Liver (tissue), 9 donors: Measurements from ENCODE around the gene ENPP1. TPM values are rescaled to one million over a fixed set of nuclear protein-coding genes. Genes with fewer than 3 reads are reported as not detected.
"Not testable (repeated sequence)": the region's sequence is repeated elsewhere in the genome, so short reads cannot be mapped to it uniquely, and the experiment has no call there.

Experiments used
- DNase-seq: peaks from one replicate; pipeline ENCODE4 v3.0.0-alpha.2; 2017; ENCODE audit warnings: low spot score
- H3K27ac ChIP-seq, 2 donors: one replicate each; pipeline ENCODE4 v1.7.0; 2013; ENCODE audit warnings: inconsistent platforms in 2 of 2, low read length in 2 of 2, control low read depth in 1 of 2, low read depth in 1 of 2, mild to moderate bottlenecking in 1 of 2
- H3K27me3 ChIP-seq, 4 donors: one replicate each; pipeline versions ENCODE4 v1.6.1 to v1.7.0; 2013; ENCODE audit warnings: low read length in 3 of 4, inconsistent platforms in 1 of 4, mild to moderate bottlenecking in 1 of 4, moderate library complexity in 1 of 4; ENCODE audit not compliant: control insufficient read depth in 4 of 4, insufficient read depth in 4 of 4
- H3K36me3 ChIP-seq, 4 donors: one replicate each; pipeline versions ENCODE4 v1.6.1 to v1.7.0; 2013; ENCODE audit warnings: low read length in 3 of 4, mild to moderate bottlenecking in 3 of 4, low read depth in 1 of 4, moderate library complexity in 1 of 4; ENCODE audit not compliant: control insufficient read depth in 4 of 4, insufficient read depth in 3 of 4
- H3K4me1 ChIP-seq, 4 donors: one replicate each; pipeline versions ENCODE4 v1.6.1 to v1.7.0; 2013; ENCODE audit warnings: low read length in 3 of 4, mild to moderate bottlenecking in 3 of 4, moderate library complexity in 1 of 4; ENCODE audit not compliant: control insufficient read depth in 4 of 4, insufficient read depth in 4 of 4
- H3K4me3 ChIP-seq, 3 donors: one replicate each; pipeline versions ENCODE4 v1.6.1 to v1.7.0; 2013; ENCODE audit warnings: low read length in 3 of 3, control low read depth in 1 of 3, low read depth in 1 of 3, mild to moderate bottlenecking in 1 of 3
- H3K9ac ChIP-seq, 2 donors: one replicate each; pipeline ENCODE4 v1.7.0; 2013; ENCODE audit warnings: low read length in 2 of 2, mild to moderate bottlenecking in 2 of 2, moderate library complexity in 2 of 2, control low read depth in 1 of 2, low read depth in 1 of 2
- H3K9me3 ChIP-seq, 4 donors: one replicate each; pipeline versions ENCODE4 v1.6.1 to v1.7.0; 2013; ENCODE audit warnings: low read length in 3 of 4; ENCODE audit not compliant: control insufficient read depth in 4 of 4
- ATF3 ChIP-seq: IDR thresholded peaks from 2 replicates; pipeline ENCODE4 v1.6.1; 2016; ENCODE audit warnings: antibody characterized with exemption
- CTCF ChIP-seq: fragments of 150-350 bp; IDR thresholded peaks from 2 replicates; pipeline ENCODE4 v1.5.1; 2017; ENCODE audit warnings: improper control_type of control experiment, low read depth, low read length; ENCODE audit not compliant: missing input control
- GABPA ChIP-seq, 2 donors: IDR thresholded peaks in 1 of 2; conservative IDR thresholded peaks in 1 of 2; 2 replicates each; pipeline ENCODE4 v1.6.1; 2016; ENCODE audit warnings: antibody characterized with exemption in 2 of 2, mild to moderate bottlenecking in 1 of 2, moderate library complexity in 1 of 2
- HNF4G ChIP-seq: IDR thresholded peaks from 2 replicates; pipeline ENCODE4 v1.6.1; 2016; ENCODE audit warnings: antibody characterized with exemption
- MAX ChIP-seq: IDR thresholded peaks from 2 replicates; pipeline ENCODE4 v1.6.1; 2016; ENCODE audit warnings: antibody characterized with exemption
- NR2F2 ChIP-seq: IDR thresholded peaks from 2 replicates; pipeline ENCODE4 v1.6.1; 2016; ENCODE audit warnings: antibody characterized with exemption
- RAD21 ChIP-seq, 2 donors: IDR thresholded peaks; 2 replicates each; pipeline ENCODE4 v1.6.1; 2016; ENCODE audit warnings: antibody characterized with exemption in 2 of 2, mild to moderate bottlenecking in 2 of 2
- REST ChIP-seq: IDR thresholded peaks from 2 replicates; pipeline ENCODE4 v1.6.1; 2016; ENCODE audit warnings: antibody characterized with exemption, mild to moderate bottlenecking
- RXRA ChIP-seq, 2 donors: IDR thresholded peaks; 2 replicates each; pipeline ENCODE4 v1.6.1; 2017 to 2018; ENCODE audit warnings: antibody characterized with exemption in 2 of 2, mild to moderate bottlenecking in 1 of 2
- SP1 ChIP-seq: IDR thresholded peaks from 2 replicates; pipeline ENCODE4 v1.6.1; 2018; ENCODE audit warnings: antibody characterized with exemption, mild to moderate bottlenecking
- TAF1 ChIP-seq: conservative IDR thresholded peaks from 2 replicates; pipeline ENCODE4 v1.6.1; 2016; ENCODE audit warnings: antibody characterized with exemption, mild to moderate bottlenecking
- YY1 ChIP-seq: IDR thresholded peaks from 2 replicates; pipeline ENCODE4 v1.6.1; 2016; ENCODE audit warnings: antibody characterized with exemption, mild to moderate bottlenecking
- WGBS: extraction: QIAGEN DNeasy Blood & Tissue Kit; methylation state at CpG from one replicate; pipeline ENCODE4 v1.1.7; 2013; 5-methylcytosine and 5-hydroxymethylcytosine counted together
- polyA plus RNA-seq, 2 donors: library from polyadenylated mRNA; stranded (reverse) in 1 of 2; unstranded in 1 of 2; fragments of 200-250 nt in 1 of 2; fragments of >200 nt in 1 of 2; fragmentation: Nextera tagmentation in 1 of 2; extraction: Ambion mirVana in 1 of 2; gene quantifications; one replicate each; pipeline versions ENCODE4 v1.2.1 to v1.2.3, GENCODE V29; 2013 to 2015
- total RNA-seq, 2 donors: library from RNA; depleted of rRNA; stranded (reverse); fragments of >200 nt; gene quantifications; one replicate each; pipeline ENCODE4 v1.2.3, GENCODE V29; 2014
- donor health status: healthy.
- donor health status: healthy.
- donor health status: healthy.
- donor health status: healthy.
- donor health status: healthy.

ENPP1 gene
- total and polyA plus RNA-seq, 4 donors: 9.5 to 53.1 (median 31.1) TPM

- not testable (repeated sequence) for H3K9ac ChIP-seq, H3K27me3 ChIP-seq, DNase-seq, H3K4me1 ChIP-seq, H3K4me3 ChIP-seq, H3K27ac ChIP-seq, H3K36me3 ChIP-seq
- 93% methylated on average over 5 of the region's 5 CpGs for WGBS
- H3K9me3 ChIP-seq: peaks cover 0 to 14% (median 4%) of the 10 kb centered on the region in 4 donors
These were observed 93.6 kb downstream of the ENPP1 start for GRCh38 chr6:131901326-131901873.

GRCh38 chr6:131903734-131904133, 95.9 kb downstream of the ENPP1 start:
- DNase-seq, H3K9me3 ChIP-seq, H3K27me3 ChIP-seq, H3K36me3 ChIP-seq, H3K4me3 ChIP-seq, H3K4me1 ChIP-seq, H3K27ac ChIP-seq, H3K9ac ChIP-seq: not testable (repeated sequence)
- 95% methylated on average over 12 of the region's 12 CpGs for WGBS

- H3K36me3 ChIP-seq, H3K4me1 ChIP-seq, H3K9me3 ChIP-seq, H3K4me3 ChIP-seq, H3K27me3 ChIP-seq, H3K27ac ChIP-seq, H3K9ac ChIP-seq, DNase-seq: not testable (repeated sequence)
- 88% methylated on average over 3 of the region's 3 CpGs for WGBS
These were observed 101.0 kb downstream of the ENPP1 start for GRCh38 chr6:131908787-131909186.

- H3K27me3 ChIP-seq: no peaks in the 10 kb centered on the region
- no peak overlapping the region for H3K27ac ChIP-seq
- H3K4me1 ChIP-seq: no peaks in the 10 kb centered on the region
- H3K9ac ChIP-seq: no peak overlapping the region
- no peak overlapping the region for H3K4me3 ChIP-seq
- DNase-seq: peak; percentile 74
- H3K9me3 ChIP-seq: no peaks in the 10 kb centered on the region
- H3K36me3 ChIP-seq: no peaks in the 10 kb centered on the region
- TF ChIP-seq GABPA (IDR thresholded peaks at IDR 0.05 in 1 of 2, conservative IDR thresholded peaks at IDR 0.05 in 1 of 2) (no peak), RXRA (IDR thresholded peaks at IDR 0.05) (no peak), CTCF (peak; percentile 86), RAD21 (IDR thresholded peaks at IDR 0.05) (peak; percentile 91 to 93)
- 63% methylated on average over 4 of the region's 4 CpGs for WGBS
These were observed 101.8 kb downstream of the ENPP1 start for GRCh38 chr6:131909408-131910218.

GRCh38 chr6:131910219-131910589, 102.4 kb downstream of the ENPP1 start:
- DNase-seq: no peak
- no peaks in the 10 kb centered on the region for H3K9me3 ChIP-seq
- no peak overlapping the region for H3K4me3 ChIP-seq
- WGBS: 88% methylated on average over 1 of the region's 1 CpG
- H3K36me3 ChIP-seq: no peaks in the 10 kb centered on the region
- no peaks in the 10 kb centered on the region for H3K27me3 ChIP-seq
- H3K27ac ChIP-seq: no peak overlapping the region
- no peaks in the 10 kb centered on the region for H3K4me1 ChIP-seq
- H3K9ac ChIP-seq: no peak overlapping the region
- TF ChIP-seq NR2F2: no peak
- TF ChIP-seq RXRA (IDR thresholded peaks at IDR 0.05): no peak
- TF ChIP-seq TAF1: no peak
- no peak for TF ChIP-seq YY1
- no peak for TF ChIP-seq SP1
- no peak for TF ChIP-seq REST
- no peak for TF ChIP-seq HNF4G
- no peak for TF ChIP-seq ATF3
- TF ChIP-seq GABPA (IDR thresholded peaks at IDR 0.05 in 1 of 2, conservative IDR thresholded peaks at IDR 0.05 in 1 of 2): no peak
- no peak for TF ChIP-seq MAX
